ENCODE measurements around the gene HJV.

HJV gene

GRCh38 chr1:145988773-145989172, 32.8 kb downstream of the HJV start:
- Histone ChIP-seq H3K27me3 (no peaks in the 10 kb centered on the region), H3K4me3 (ENCODE audit: low read depth, low read length) (no peak overlapping the region)

GRCh38 chr1:145987926-145988325, 33.6 kb downstream of the HJV start:
- TF ChIP-seq, protein P1, sequence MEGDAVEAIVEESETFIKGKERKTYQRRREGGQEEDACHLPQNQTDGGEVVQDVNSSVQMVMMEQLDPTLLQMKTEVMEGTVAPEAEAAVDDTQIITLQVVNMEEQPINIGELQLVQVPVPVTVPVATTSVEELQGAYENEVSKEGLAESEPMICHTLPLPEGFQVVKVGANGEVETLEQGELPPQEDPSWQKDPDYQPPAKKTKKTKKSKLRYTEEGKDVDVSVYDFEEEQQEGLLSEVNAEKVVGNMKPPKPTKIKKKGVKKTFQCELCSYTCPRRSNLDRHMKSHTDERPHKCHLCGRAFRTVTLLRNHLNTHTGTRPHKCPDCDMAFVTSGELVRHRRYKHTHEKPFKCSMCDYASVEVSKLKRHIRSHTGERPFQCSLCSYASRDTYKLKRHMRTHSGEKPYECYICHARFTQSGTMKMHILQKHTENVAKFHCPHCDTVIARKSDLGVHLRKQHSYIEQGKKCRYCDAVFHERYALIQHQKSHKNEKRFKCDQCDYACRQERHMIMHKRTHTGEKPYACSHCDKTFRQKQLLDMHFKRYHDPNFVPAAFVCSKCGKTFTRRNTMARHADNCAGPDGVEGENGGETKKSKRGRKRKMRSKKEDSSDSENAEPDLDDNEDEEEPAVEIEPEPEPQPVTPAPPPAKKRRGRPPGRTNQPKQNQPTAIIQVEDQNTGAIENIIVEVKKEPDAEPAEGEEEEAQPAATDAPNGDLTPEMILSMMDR (IDR thresholded peaks at IDR 0.05; ENCODE audit: low read depth, low read length): no peak
- no peak for DNase-seq
- no peak overlapping the region for H3K4me3 ChIP-seq (ENCODE audit: low read depth, low read length)
- no peaks in the 10 kb centered on the region for H3K27me3 ChIP-seq
- peaks cover 6% of the 10 kb centered on the region for H3K36me3 ChIP-seq
- peaks cover 3% of the 10 kb centered on the region; the same call in 1 of the 2 replicates for H3K4me1 ChIP-seq
- H3K9me3 ChIP-seq: no peaks in the 10 kb centered on the region

More at GRCh38 chr1:145988773-145989172, 32.8 kb downstream of the HJV start:
- H3K36me3 ChIP-seq: peaks cover 15% of the 10 kb centered on the region
- H3K4me1 ChIP-seq: peaks cover 3% of the 10 kb centered on the region; the same call in 1 of the 2 replicates
- TF ChIP-seq, protein P1 (IDR thresholded peaks at IDR 0.05; ENCODE audit: low read depth, low read length): no peak
- no peaks in the 10 kb centered on the region for H3K9me3 ChIP-seq
- DNase-seq: no peak

DNA sequence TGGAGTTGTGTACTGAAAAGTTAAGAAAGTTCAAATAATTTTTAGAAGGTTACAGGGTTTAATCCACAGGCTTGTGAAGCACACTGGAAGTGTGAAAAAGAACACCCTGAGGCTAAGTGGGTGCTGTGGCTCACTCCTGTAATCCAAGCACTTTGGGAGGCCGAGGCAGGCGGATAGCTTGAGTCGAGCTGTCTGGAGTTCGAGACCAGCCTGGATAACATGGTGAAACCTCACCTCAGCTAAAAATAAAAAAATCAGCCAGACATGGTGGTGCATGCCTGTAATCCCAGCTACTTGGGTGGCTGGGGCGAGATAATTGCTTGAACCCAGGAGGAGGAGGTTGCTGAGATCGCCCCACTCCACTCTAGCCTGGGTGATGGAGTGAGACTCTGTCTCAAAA, 35.0 kb downstream of the HJV start:
- H3K9me3 ChIP-seq: no peaks in the 10 kb centered on the region
- DNase-seq: no peak
- peaks cover 3% of the 10 kb centered on the region; the same call in 1 of the 2 replicates for H3K4me1 ChIP-seq
- no peak overlapping the region for H3K4me3 ChIP-seq (ENCODE audit: low read depth, low read length)
- H3K36me3 ChIP-seq: no peaks in the 10 kb centered on the region
- TF ChIP-seq, protein P1 (IDR thresholded peaks at IDR 0.05; ENCODE audit: low read depth, low read length): no peak
- no peaks in the 10 kb centered on the region for H3K27me3 ChIP-seq

DNA sequence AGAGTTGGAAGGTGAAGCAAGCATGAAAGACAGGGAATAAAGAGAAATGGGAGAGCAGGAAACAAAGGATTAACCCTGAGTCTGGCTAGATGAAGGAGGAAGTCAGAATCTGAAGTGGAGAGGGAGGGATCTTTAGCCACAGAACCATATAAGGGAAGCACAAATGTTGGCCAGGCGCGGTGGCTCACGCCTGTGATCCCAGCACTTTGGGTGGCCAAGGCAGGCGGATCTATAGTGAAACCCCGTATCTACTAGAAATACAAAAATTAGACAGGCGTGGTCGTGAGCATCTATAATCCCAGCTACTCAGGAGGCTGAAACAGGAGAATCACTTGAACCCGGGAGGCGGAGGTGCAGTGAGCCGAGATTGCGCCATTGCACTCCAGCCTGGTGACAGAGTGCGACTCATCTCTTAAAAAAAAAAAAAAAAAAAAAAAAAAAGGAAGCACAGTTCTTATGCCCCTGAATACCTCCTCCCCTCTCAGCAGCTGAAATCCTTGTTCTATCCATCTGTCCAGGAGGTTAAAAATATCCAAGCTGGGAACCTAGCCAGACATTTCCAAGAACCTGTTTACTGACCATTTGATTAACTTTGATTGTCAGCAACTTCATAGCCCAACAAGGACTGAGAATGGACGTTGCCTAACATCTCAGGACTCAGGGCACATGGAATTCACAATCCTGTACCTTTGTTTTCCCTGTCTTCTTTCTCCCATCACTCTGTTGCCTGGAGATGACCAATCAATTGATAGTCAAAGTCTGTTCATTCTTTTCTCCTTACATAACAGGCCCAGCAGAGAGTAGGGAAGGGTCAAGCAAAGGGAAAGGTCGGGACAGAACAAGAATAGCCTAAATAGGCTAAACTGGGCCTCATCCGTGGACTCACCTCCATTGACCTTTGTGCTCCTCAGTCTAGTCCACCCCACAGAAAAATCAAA, 35.8 kb downstream of the HJV start:
- Histone ChIP-seq H3K4me3 (ENCODE audit: low read depth, low read length) (no peak overlapping the region), H3K36me3 (no peaks in the 10 kb centered on the region), H3K27me3 (no peaks in the 10 kb centered on the region), H3K9me3 (no peaks in the 10 kb centered on the region), H3K4me1 (peaks cover 3% of the 10 kb centered on the region; the same call in 1 of the 2 replicates)
- no peak for DNase-seq
- TF ChIP-seq, protein P1 (IDR thresholded peaks at IDR 0.05; ENCODE audit: low read depth, low read length): no peak

DNA sequence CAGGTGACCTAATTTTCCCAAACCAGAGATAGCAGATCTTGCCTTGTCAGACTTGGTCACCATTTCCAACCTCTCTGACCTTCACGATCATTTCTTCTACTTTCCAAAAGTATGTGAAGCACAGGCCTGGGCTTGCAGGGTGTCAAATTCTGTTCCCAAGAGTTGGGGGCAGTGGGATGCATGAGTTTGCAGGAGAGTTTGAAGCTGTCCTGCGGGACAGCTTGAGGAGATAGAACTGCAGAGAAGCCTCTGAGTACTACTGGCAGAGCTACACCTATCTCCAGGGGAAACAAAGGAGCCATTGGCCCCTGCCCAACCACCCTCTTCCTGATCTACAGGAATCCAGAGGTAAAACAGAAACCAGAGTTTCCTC, 36.4 kb downstream of the HJV start:
- H3K4me1 ChIP-seq: peaks cover 3% of the 10 kb centered on the region; the same call in 1 of the 2 replicates
- H3K27me3 ChIP-seq: no peaks in the 10 kb centered on the region
- H3K36me3 ChIP-seq: no peaks in the 10 kb centered on the region
- no peaks in the 10 kb centered on the region for H3K9me3 ChIP-seq
- DNase-seq: no peak
- TF ChIP-seq, protein P1 (IDR thresholded peaks at IDR 0.05; ENCODE audit: low read depth, low read length): no peak
- H3K4me3 ChIP-seq (ENCODE audit: low read depth, low read length): no peak overlapping the region
